IMR-90 (cell line): ENCODE results near the gene PAMR1. TPM values are rescaled to one million over a fixed set of nuclear protein-coding genes. Genes with fewer than 3 reads are reported as not detected.

Experiments
- ATAC-seq: fragments of 200-7000 bp; cut with Tn5 transposase; 2 replicates; pipeline ENCODE4 v1.9.1; 2020; ENCODE audit warnings: low read depth, mild to moderate bottlenecking, moderate library complexity
- BruUV-seq: library from RNA; stranded (reverse); fragments of 400-500 nt; replicated peaks from 2 replicates; lab custom pipeline; 2021; lab: Mats Ljungman, UMichigan
- CTCF ChIA-PET: fragments of 300-600 bp; formaldehyde crosslinking; extraction: SDS; loops from one replicate; lab custom pipeline; 2021; ENCODE audit warnings: antibody characterized with exemption; lab: Yijun Ruan, JAX
- POLR2A ChIA-PET: fragments of 300-600 bp; sonication (Branson Sonifier 250); formaldehyde crosslinking; loops from one replicate; lab custom pipeline; 2022; ENCODE audit warnings: antibody characterized with exemption; ENCODE audit not compliant: unreplicated experiment; lab: Charles Lee
- DNase-seq: peaks from one replicate; pipeline ENCODE4 v3.0.0; 2013
- H2AFZ ChIP-seq: replicated peaks from 2 replicates; pipeline ENCODE3; 2013; ENCODE audit warnings: low read length, mild to moderate bottlenecking; ENCODE audit not compliant: poor library complexity
- H2AK5ac ChIP-seq: 2 replicates; pipeline ENCODE4 v1.6.1; 2013; ENCODE audit warnings: low read depth, low read length, inconsistent platforms
- H2AK9ac ChIP-seq: replicated peaks from 2 replicates; pipeline ENCODE3; 2013; ENCODE audit warnings: mild to moderate bottlenecking, low read depth, low read length, moderate library complexity; ENCODE audit not compliant: poor library complexity
- H2BK120ac ChIP-seq: 2 replicates; pipeline ENCODE4 v1.6.1; 2013; ENCODE audit warnings: low read depth, low read length, inconsistent platforms
- H2BK15ac ChIP-seq: 3 replicates; pipeline ENCODE4 v1.6.1; 2013; ENCODE audit warnings: low read depth, low read length, inconsistent platforms
- H2BK20ac ChIP-seq: 2 replicates; pipeline ENCODE4 v1.6.1; 2013; ENCODE audit warnings: low read depth, mild to moderate bottlenecking, inconsistent platforms, low read length, moderate library complexity
- H2BK5ac ChIP-seq: 2 replicates; pipeline ENCODE4 v1.6.1; 2013; ENCODE audit warnings: mild to moderate bottlenecking, low read depth, low read length, inconsistent platforms; ENCODE audit not compliant: poor library complexity, severe bottlenecking
- H3K14ac ChIP-seq: replicated peaks from 2 replicates; pipeline ENCODE4 v1.6.1; 2013; ENCODE audit warnings: low read depth, low read length, inconsistent platforms
- H3K18ac ChIP-seq: 2 replicates; pipeline ENCODE4 v1.6.1; 2013; ENCODE audit warnings: low read depth, low read length, control low read depth
- H3K23ac ChIP-seq: 2 replicates; pipeline ENCODE4 v1.6.1; 2013; ENCODE audit warnings: low read depth, low read length, inconsistent platforms
- H3K27ac ChIP-seq: 2 replicates; pipeline ENCODE4 v1.5.1; 2013; ENCODE audit warnings: mild to moderate bottlenecking, control low read depth, low read length; ENCODE audit not compliant: insufficient read depth
- H3K27me3 ChIP-seq: 2 replicates; pipeline ENCODE4 v1.6.1; 2013; ENCODE audit warnings: low read length; ENCODE audit not compliant: control insufficient read depth, insufficient read depth
- H3K36me3 ChIP-seq: 2 replicates; pipeline ENCODE4 v1.6.1; 2013; ENCODE audit warnings: low read length, mixed read lengths; ENCODE audit not compliant: control insufficient read depth, insufficient read depth
- H3K4ac ChIP-seq: 2 replicates; pipeline ENCODE4 v1.6.1; 2013; ENCODE audit warnings: low read depth, low read length, inconsistent platforms
- H3K4me1 ChIP-seq: 2 replicates; pipeline ENCODE4 v1.6.1; 2013; ENCODE audit warnings: low read length, mixed read lengths; ENCODE audit not compliant: control insufficient read depth, insufficient read depth
- H3K4me2 ChIP-seq: 2 replicates; pipeline ENCODE4 v1.6.1; 2013; ENCODE audit warnings: low read depth, mild to moderate bottlenecking, control low read depth, low read length, moderate library complexity
- H3K4me3 ChIP-seq: 2 replicates; pipeline ENCODE4 v1.5.1; 2013; ENCODE audit warnings: low read depth, mild to moderate bottlenecking, control low read depth, low read length, moderate library complexity; ENCODE audit not compliant: insufficient read depth
- H3K56ac ChIP-seq: 2 replicates; pipeline ENCODE4 v1.6.1; 2013; ENCODE audit warnings: low read length, inconsistent platforms; ENCODE audit not compliant: insufficient read depth; ENCODE audit errors: extremely low read depth
- H3K79me1 ChIP-seq, 2 experiments: 2 replicates each; pipeline ENCODE4 v1.6.1; 2013; ENCODE audit warnings: low read length in 2 of 2, inconsistent platforms in 1 of 2, low read depth in 1 of 2
- H3K9ac ChIP-seq: 2 replicates; pipeline ENCODE4 v1.6.1; 2013; ENCODE audit warnings: low read depth, low read length, control low read depth
- H3K9me1 ChIP-seq: 2 replicates; pipeline ENCODE4 v1.6.1; 2013; ENCODE audit warnings: low read length, inconsistent platforms; ENCODE audit not compliant: insufficient read depth
- H3K9me3 ChIP-seq: 2 replicates; pipeline ENCODE4 v1.6.1; 2013; ENCODE audit warnings: low read length; ENCODE audit not compliant: control insufficient read depth, insufficient read depth
- H4K20me1 ChIP-seq: 2 replicates; pipeline ENCODE4 v1.6.1; 2013; ENCODE audit warnings: low read length, inconsistent platforms; ENCODE audit not compliant: insufficient read depth
- H4K5ac ChIP-seq: 2 replicates; pipeline ENCODE4 v1.6.1; 2013; ENCODE audit warnings: mild to moderate bottlenecking, low read depth, low read length, control low read depth
- H4K8ac ChIP-seq, 2 experiments: 2 replicates each; pipeline ENCODE4 v1.6.1; 2013; ENCODE audit warnings: low read depth in 2 of 2, low read length in 2 of 2, control low read depth in 1 of 2, inconsistent platforms in 1 of 2
- H4K91ac ChIP-seq: 2 replicates; pipeline ENCODE4 v1.6.1; 2013; ENCODE audit warnings: low read depth, low read length, inconsistent platforms; ENCODE audit not compliant: insufficient read depth
- CHD1 ChIP-seq: IDR thresholded peaks from 2 replicates; pipeline ENCODE4 v1.6.1; 2012; ENCODE audit warnings: low read depth, low read length, improper control_type of control experiment
- MAFK ChIP-seq: IDR thresholded peaks from 2 replicates; pipeline ENCODE4 v1.6.1; 2012; ENCODE audit warnings: low read depth, low read length, improper control_type of control experiment
- MAZ ChIP-seq: IDR thresholded peaks from 2 replicates; pipeline ENCODE4 v1.6.1; 2012; ENCODE audit warnings: low read depth, mild to moderate bottlenecking, low read length, improper control_type of control experiment, moderate library complexity, borderline replicate concordance
- MXI1 ChIP-seq: IDR thresholded peaks from 2 replicates; pipeline ENCODE4 v1.6.1; 2012; ENCODE audit warnings: low read depth, mild to moderate bottlenecking, low read length, moderate library complexity, borderline replicate concordance
- RAD21 ChIP-seq: IDR thresholded peaks from 2 replicates; pipeline ENCODE4 v1.6.1; 2012; ENCODE audit warnings: low read length, improper control_type of control experiment
- RCOR1 ChIP-seq: IDR thresholded peaks from 2 replicates; pipeline ENCODE4 v1.6.1; 2012; ENCODE audit warnings: mild to moderate bottlenecking, low read length, improper control_type of control experiment; ENCODE audit not compliant: insufficient replicate concordance
- dilution Hi-C: fragments of 300-500 bp; cut with HindIII; formaldehyde crosslinking; loops from one replicate; pipeline ENCODE4 v1.14.3; 2018; ENCODE audit warnings: low sequenced_read_pairs; ENCODE audit not compliant: unreplicated experiment
- in situ Hi-C: fragments of 300-500 bp; cut with MboI; formaldehyde crosslinking; loops from 3 replicates; pipeline ENCODE4 v1.14.3; 2019; ENCODE audit warnings: low sequenced_read_pairs, inconsistent platforms, mixed read lengths
- intact Hi-C: fragments of 100-400 bp; cut with micrococcal nuclease; formaldehyde crosslinking; loops from 2 replicates; pipeline ENCODE4 v1.10.0; 2022
- polyA plus RNA-seq, 3 experiments: library from polyadenylated mRNA; depleted of rRNA; stranded (reverse); fragments of >200 nt; gene quantifications; 2 replicates each; pipeline ENCODE4 v1.2.3, GENCODE V29; 2012; ENCODE audit warnings: low replicate concordance in 1 of 3
- total RNA-seq: library from RNA; depleted of rRNA; stranded (reverse); fragments of >200 nt; gene quantifications from 2 replicates; pipeline ENCODE4 v1.2.3, GENCODE V29; 2012
- TF ChIP-seq, protein P1 (sequence below): fragments of 150-350 bp; IDR thresholded peaks from 2 replicates; pipeline ENCODE4 v1.6.1; 2016; ENCODE audit warnings: low read depth, mild to moderate bottlenecking, low read length, moderate library complexity, borderline replicate concordance

The PAMR1 gene
- total and polyA plus RNA-seq, 2 of the 4 experiments (the other 2 are of a cell fraction) = 70.7 to 80.7 TPM

DNA sequence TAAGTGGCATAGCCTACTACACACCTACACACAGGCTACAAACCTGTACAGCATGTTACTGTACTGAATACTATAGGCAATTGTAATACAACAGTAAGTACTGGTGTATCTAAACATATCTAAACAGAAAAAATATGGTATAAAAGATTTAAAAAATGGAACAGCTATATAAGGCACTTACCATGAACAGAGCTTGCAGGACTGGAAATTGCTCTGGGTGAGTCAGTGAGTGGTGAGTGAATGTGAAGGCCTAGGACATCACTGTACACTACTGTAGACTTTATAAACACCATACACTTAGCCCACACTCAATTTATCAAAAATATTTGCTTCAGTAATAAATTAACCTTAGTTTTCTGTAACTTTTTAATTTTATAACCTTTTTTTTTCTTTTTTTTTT is 24.7 kb downstream of the PAMR1 start:
- peak overlapping the region; percentile 57; the same call in 1 of the 2 replicates for H3K18ac ChIP-seq
- H3K9me1 ChIP-seq = peaks cover 5% of the 10 kb centered on the region; the same call in 1 of the 2 replicates
- H2AFZ ChIP-seq = no peak overlapping the region
- no peaks in the 10 kb centered on the region for H4K20me1 ChIP-seq
- CTCF ChIA-PET = no interaction called here
- H3K23ac ChIP-seq = no peak overlapping the region
- DNase-seq = peak; percentile 59
- H3K79me1 ChIP-seq = peaks cover 5 to 17% of the 10 kb centered on the region in 2 experiments; a peak in 3 of 4 replicates
- in situ Hi-C loops = no loop called here
- H3K9ac ChIP-seq = no peak overlapping the region
- H3K56ac ChIP-seq = no peak overlapping the region
- no TSS peak for BruUV-seq
- H2BK20ac ChIP-seq = no peak overlapping the region
- POLR2A ChIA-PET = no interaction called here
- H3K9me3 ChIP-seq = no peaks in the 10 kb centered on the region
- no peak overlapping the region for H3K4me3 ChIP-seq
- 0 out of 2 replicates have a peak overlapping the region, but pooled peaks have one; percentile 7 for H3K14ac ChIP-seq
- no peak overlapping the region for H3K27ac ChIP-seq
- H3K27me3 ChIP-seq = no peaks in the 10 kb centered on the region
- H2BK5ac ChIP-seq = peak overlapping the region; percentile 70
- H4K8ac ChIP-seq = no peak overlapping the region
- no peak overlapping the region for H2AK5ac ChIP-seq
- no peak overlapping the region for H2AK9ac ChIP-seq
- TF ChIP-seq MAFK (no peak), RAD21 (no peak), RCOR1 (no peak), CHD1 (no peak), MXI1 (no peak), MAZ (no peak)
- TF ChIP-seq, protein P1, sequence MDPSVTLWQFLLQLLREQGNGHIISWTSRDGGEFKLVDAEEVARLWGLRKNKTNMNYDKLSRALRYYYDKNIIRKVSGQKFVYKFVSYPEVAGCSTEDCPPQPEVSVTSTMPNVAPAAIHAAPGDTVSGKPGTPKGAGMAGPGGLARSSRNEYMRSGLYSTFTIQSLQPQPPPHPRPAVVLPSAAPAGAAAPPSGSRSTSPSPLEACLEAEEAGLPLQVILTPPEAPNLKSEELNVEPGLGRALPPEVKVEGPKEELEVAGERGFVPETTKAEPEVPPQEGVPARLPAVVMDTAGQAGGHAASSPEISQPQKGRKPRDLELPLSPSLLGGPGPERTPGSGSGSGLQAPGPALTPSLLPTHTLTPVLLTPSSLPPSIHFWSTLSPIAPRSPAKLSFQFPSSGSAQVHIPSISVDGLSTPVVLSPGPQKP = no peak
- peak overlapping the region; percentile 44; the same call in 1 of the 2 replicates for H4K5ac ChIP-seq
- H3K4me2 ChIP-seq = no peak overlapping the region
- H2BK15ac ChIP-seq = no peak overlapping the region
- H4K91ac ChIP-seq = no peak overlapping the region
- H3K36me3 ChIP-seq = no peaks in the 10 kb centered on the region
- dilution Hi-C loops = no loop called here
- ATAC-seq = peak; percentile 68
- H2BK120ac ChIP-seq = no peak overlapping the region
- intact Hi-C loops = no loop called here
- H3K4ac ChIP-seq = peak overlapping the region; percentile 5; the same call in 1 of the 2 replicates
- peaks cover 2% of the 10 kb centered on the region; the same call in 1 of the 2 replicates for H3K4me1 ChIP-seq
